GM10847 (cell line): Measurements from ENCODE around the gene ZNF397.

Experiments
- POLR2A ChIP-seq: IDR thresholded peaks from 2 replicates; pipeline ENCODE4 v1.6.1; 2011; ENCODE audit not compliant: insufficient read length; ENCODE audit errors: extremely low read depth

Gene ZNF397

GRCh38 chr18:35278085-35278484, 37.3 kb downstream of the ZNF397 start:
- TF ChIP-seq POLR2A: no peak

GRCh38 chr18:35278969-35279368, 38.1 kb downstream of the ZNF397 start:
- no peak for TF ChIP-seq POLR2A

- TF ChIP-seq POLR2A: no peak
Observed at GRCh38 chr18:35282353-35282752, 41.5 kb downstream of the ZNF397 start.

- no peak for TF ChIP-seq POLR2A
Observed at GRCh38 chr18:35283923-35284794, 43.3 kb downstream of the ZNF397 start.

GRCh38 chr18:35284841-35285240, 44.0 kb downstream of the ZNF397 start:
- no peak for TF ChIP-seq POLR2A

GRCh38 chr18:35289293-35289692, 48.5 kb downstream of the ZNF397 start:
- no peak for TF ChIP-seq POLR2A

- no peak for TF ChIP-seq POLR2A
Observed at GRCh38 chr18:35289727-35290093, 48.9 kb downstream of the ZNF397 start.

GRCh38 chr18:35290094-35290735, 49.4 kb downstream of the ZNF397 start, which contains the start of gene ZSCAN30:
Gene ZSCAN30, minus strand, starts transcription at chr18:35290229. Its CDS starts 25,877 bp downstream, at chr18:35264352.
- peak; percentile 83 for TF ChIP-seq POLR2A

- no peak for TF ChIP-seq POLR2A
Observed at GRCh38 chr18:35291166-35291565, 50.3 kb downstream of the ZNF397 start.

GRCh38 chr18:35296060-35296459, 55.2 kb downstream of the ZNF397 start:
- no peak for TF ChIP-seq POLR2A

GRCh38 chr18:35303610-35304009, 62.8 kb downstream of the ZNF397 start:
- no peak for TF ChIP-seq POLR2A

GRCh38 chr18:35306588-35307250, 65.9 kb downstream of the ZNF397 start:
- TF ChIP-seq POLR2A: no peak
